Coronary artery (tissue), 2 donors: Measurements from ENCODE around the gene FOXP1.

Experiments used
- DNase-seq: peaks from one replicate; pipeline ENCODE4 v3.0.0-alpha.2; 2017; ENCODE audit warnings: low spot score
- H3K27ac ChIP-seq, 2 donors: fragments of 200-600 bp; sonication (generic); one replicate each; pipeline ENCODE4 v1.5.1; 2016 to 2019
- H3K4me3 ChIP-seq: fragments of 200-600 bp; sonication (generic); 2 replicates; pipeline ENCODE4 v1.5.1; 2016; ENCODE audit warnings: mild to moderate bottlenecking, moderate library complexity
- TF ChIP-seq, protein P1 (sequence below): fragments of 200-600 bp; sonication (generic); IDR thresholded peaks from one replicate; pipeline ENCODE4 v1.5.1; 2019; ENCODE audit warnings: antibody characterized with exemption

FOXP1 gene

DNA sequence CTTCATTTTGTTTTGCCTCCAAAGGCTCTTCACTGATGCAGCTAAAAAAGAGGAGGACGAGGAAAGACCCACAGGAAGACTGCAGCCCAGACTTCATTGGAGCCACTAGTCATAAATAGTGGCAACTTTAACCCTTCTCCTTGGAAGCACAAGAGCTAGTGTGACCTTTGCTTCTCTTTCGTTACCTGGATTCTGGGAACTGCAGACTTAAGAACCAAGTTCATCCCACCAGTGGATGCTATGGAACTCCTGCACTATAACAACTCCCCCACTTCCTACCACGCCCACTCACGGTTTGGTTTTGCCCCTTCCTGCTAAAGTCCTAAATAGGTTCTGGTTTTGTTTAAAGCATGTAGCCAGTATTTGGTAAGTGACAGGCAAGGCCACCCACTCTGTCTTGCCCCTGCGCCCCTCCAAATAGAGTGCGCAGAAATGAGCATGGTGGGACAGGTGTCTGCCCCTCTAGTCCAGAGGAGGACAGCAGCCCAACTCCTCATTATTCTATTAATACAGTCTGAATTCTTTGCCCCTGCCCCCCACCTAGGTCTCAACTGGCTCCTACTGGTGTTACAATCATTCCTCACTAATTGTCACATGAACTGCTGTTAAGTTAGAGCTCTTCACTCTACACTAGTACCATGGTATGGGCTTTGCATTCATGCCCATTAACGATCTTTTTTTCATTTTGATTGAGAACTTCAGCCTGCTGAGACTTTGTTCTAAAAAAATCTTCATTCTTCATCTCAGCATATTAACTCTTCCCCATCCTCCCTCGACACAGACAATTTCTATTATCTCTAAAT, 504.6 kb downstream of the FOXP1 start:
- TF ChIP-seq, protein P1, sequence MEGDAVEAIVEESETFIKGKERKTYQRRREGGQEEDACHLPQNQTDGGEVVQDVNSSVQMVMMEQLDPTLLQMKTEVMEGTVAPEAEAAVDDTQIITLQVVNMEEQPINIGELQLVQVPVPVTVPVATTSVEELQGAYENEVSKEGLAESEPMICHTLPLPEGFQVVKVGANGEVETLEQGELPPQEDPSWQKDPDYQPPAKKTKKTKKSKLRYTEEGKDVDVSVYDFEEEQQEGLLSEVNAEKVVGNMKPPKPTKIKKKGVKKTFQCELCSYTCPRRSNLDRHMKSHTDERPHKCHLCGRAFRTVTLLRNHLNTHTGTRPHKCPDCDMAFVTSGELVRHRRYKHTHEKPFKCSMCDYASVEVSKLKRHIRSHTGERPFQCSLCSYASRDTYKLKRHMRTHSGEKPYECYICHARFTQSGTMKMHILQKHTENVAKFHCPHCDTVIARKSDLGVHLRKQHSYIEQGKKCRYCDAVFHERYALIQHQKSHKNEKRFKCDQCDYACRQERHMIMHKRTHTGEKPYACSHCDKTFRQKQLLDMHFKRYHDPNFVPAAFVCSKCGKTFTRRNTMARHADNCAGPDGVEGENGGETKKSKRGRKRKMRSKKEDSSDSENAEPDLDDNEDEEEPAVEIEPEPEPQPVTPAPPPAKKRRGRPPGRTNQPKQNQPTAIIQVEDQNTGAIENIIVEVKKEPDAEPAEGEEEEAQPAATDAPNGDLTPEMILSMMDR = no peak
- no peak for DNase-seq

DNA sequence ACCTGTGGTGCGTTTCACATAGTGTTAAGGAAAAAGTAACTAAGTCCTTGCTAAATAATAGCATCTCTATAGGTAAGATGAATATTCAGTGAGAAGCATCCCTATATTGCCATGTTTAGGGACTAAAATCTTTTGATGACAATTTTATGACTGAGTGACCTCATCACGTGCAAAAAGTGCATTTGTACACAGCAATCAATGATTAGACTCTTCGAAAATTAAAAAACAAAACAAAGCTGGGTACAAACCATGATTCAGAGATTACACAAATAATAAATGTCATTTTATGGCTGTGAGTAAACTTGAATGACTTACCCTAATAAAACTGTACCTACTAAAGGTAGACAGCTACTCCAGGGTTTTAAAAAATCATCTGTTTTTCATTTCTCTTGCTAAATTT, 505.3 kb downstream of the FOXP1 start:
- no peak for DNase-seq
- no peak overlapping the region for H3K4me3 ChIP-seq
- H3K27ac ChIP-seq = no peak overlapping the region
- TF ChIP-seq, protein P1 = no peak

More for the DNA sequence above, 504.6 kb downstream of the FOXP1 start:
- Histone ChIP-seq H3K27ac (no peak overlapping the region), H3K4me3 (no peak overlapping the region)

DNA sequence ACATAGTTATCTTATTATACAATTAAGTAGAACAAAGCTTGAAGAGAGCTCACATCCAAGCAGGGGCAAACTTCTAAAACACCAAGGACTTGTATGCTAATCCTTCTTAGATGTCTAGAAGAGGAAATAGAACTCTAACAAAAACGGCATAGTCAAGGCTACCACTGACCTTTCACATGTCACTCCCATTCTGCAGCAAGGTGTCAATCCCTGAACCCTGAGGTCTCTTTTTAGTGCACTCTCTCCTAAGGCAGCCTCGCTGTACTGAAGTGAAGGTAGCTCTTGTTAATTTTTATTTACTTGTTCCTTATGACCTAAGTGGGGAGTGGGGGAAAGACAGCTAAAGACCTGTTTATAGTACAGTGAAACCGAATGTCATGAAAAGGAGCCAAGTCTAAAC, 506.5 kb downstream of the FOXP1 start:
- no peak overlapping the region for H3K4me3 ChIP-seq

DNA sequence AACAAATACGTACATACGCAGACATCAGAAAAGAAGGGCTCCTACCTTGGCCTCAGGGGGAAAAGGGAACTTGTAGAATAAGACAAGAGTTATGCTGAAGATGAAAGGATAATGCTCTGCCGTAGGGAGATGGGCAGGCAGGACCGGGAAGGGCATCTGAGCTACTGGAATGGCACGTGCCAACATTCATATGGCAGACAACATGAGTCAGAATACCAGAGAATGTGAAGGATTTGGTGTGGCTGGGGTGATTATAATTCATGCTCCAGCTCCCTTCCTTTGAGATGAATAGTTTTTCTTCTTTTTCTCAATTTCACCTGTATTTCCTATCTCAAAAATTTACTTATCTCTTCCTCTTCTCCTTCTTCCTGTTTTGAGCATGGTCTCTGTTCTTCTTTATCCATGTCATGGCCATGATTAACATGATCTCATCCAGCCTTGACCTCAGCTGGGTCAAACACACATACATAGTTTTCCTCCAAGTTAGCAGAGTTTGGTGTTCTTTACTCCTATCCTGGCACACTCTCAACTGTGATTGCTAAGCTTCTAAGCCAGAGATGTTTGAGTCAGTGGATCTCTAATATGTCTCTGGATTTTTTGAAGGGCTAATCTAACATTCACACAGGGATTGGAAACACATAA, 507.0 kb downstream of the FOXP1 start:
- Histone ChIP-seq H3K4me3 (no peak overlapping the region), H3K27ac (peak overlapping the region in 1 of 2 donors; percentile 38)
- TF ChIP-seq, protein P1 = no peak
- no peak for DNase-seq

More for the DNA sequence above, 506.5 kb downstream of the FOXP1 start:
- H3K27ac ChIP-seq = peak overlapping the region in 1 of 2 donors; percentile 38
- TF ChIP-seq, protein P1 = no peak
- no peak for DNase-seq

DNA sequence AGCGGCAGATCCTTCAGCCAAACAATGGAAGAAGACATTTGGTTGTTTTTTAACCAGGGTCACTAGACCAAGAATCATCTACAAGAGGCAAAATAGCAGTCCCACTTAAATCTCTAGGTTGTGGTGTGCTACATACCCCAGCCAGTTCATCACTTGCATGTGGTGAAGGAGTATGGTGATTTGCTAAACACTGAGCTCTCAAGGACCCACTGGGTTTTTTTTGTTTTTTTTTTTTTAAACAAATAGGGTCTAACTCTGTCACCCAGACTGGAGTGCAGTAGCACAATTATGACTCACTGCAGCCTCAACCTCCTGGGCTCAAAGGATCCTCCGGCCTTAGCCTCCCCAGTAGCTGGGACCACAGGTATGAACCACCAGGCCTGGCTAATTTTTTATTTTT, 508.0 kb downstream of the FOXP1 start:
- no peak for DNase-seq
- Histone ChIP-seq H3K27ac (no peak overlapping the region), H3K4me3 (no peak overlapping the region)
- TF ChIP-seq, protein P1 = no peak

DNA sequence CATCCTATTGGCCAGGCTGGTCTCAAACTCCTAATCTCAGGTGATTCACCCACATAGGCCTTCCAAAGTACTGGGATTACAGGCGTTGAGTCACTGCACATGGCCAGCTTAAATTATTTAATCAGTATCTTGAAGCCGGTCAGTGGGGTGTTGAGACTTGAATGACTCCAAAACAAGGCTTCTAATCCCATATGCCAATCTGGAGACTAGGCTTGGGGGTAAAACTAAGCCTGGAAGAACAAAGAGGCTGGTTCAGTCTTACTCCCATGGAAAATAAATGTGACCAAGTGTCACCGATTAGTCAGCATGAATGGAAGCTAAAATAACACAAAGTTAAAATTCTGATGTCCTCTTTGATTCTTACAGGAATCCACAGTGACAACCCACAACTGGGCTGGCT, 509.1 kb downstream of the FOXP1 start:
- Histone ChIP-seq H3K4me3 (no peak overlapping the region), H3K27ac (peak overlapping the region in 1 of 2 donors; percentile 6)
- TF ChIP-seq, protein P1 = no peak
- no peak for DNase-seq
